ENCODE results near the gene ST14.

The ST14 gene

GRCh38 chr11:130137999-130138398 lies 21.6 kb upstream of the ST14 start:
- no peak for DNase-seq

DNA sequence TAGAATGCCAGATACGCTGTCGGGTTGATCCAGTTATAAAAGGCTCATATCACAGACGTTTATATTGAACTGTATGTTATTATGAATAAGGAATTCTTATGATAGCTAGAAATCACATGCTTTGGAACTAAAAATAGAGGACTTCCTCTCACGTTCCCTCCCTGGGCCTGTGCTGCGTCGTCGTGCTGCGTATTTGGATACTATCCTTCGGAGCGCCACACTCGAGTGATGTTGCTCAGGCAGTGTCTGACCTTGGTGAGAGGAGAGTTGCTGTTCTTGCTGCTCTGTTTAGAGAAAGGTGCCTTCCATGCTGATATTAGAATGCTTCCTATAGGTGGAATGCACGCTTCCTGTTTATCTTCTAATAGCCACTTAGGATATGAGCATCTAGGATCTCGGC lies 20.2 kb upstream of the ST14 start:
- no peak for DNase-seq

GRCh38 chr11:130141561-130142341 lies 17.8 kb upstream of the ST14 start:
- DNase-seq: no peak

- no peak for DNase-seq
Observed at GRCh38 chr11:130144141-130144540, 15.4 kb upstream of the ST14 start.

- DNase-seq: no peak
Observed at GRCh38 chr11:130144861-130145281, 14.7 kb upstream of the ST14 start.

DNA sequence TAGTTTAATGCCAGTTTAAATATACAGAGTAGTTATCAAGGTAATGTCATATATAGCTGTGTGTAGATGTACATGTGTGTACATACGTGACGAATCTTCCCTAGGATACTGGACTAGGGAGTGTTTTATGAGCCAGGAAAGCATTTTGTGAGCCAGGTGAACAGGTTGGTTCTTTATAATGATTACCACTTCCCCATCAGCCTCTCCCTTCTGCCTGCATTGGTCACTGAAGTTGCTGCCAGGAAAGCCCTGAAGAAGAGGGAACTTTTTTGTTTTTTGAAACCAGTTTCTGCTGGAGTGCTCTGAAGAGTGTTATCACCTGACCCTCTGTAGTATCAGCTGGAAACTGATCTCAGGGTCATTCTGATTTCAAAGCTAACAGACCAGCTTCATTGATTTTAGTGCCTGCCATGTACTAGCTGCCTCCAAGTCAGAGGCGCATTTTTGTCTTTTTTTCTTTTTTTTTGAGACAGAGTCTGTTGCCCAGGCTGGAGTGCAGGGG lies 14.2 kb upstream of the ST14 start:
- DNase-seq: no peak

- no peak for DNase-seq
Observed at GRCh38 chr11:130145975-130146776, 13.4 kb upstream of the ST14 start.

DNA sequence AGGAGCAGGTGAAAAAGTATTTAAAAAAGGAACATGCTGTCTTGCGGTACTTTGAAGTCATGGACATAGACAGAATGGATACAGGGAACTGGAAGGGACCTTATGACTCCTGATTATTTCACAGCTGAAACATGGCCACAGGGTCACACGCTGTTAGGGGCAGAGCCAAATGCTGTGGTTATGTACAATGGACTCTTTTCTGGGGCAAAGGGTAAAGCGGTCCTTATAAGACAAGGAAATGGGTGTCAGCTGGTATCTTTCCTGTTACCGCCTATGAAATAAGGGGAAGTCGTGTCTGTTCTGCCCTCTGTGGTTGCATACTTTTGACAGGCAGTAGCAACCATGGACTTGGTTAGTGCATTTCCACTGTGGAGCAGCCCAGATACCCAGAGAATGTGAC lies 12.8 kb upstream of the ST14 start:
- DNase-seq: no peak

- no peak for DNase-seq
Observed at GRCh38 chr11:130148796-130149326, 10.7 kb upstream of the ST14 start.

GRCh38 chr11:130150790-130151189 lies 8.8 kb upstream of the ST14 start:
- no peak for DNase-seq

DNA sequence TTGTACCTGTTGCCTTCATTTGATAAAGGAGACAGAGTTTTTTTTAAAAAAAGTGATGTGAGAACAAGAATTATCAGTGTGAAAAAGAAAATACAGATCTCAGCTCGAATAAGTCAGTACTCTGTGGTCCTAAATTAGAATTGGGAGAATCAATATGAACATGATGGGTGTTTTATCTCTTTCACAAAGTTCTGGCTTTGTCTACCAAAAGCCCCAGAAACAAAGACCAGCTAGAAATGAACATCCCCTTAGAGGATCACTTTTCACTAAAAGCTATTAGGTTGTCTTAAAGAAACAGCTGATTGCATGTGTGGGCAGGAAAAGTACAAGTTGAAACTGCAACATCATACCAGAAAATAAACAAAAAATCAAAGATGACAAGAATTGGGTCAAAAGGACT lies 8.4 kb upstream of the ST14 start:
- no peak for DNase-seq

- no peak for DNase-seq
Observed at GRCh38 chr11:130156108-130157022, 3.2 kb upstream of the ST14 start.

GRCh38 chr11:130157101-130157500 lies 2.5 kb upstream of the ST14 start:
- DNase-seq: no peak

DNA sequence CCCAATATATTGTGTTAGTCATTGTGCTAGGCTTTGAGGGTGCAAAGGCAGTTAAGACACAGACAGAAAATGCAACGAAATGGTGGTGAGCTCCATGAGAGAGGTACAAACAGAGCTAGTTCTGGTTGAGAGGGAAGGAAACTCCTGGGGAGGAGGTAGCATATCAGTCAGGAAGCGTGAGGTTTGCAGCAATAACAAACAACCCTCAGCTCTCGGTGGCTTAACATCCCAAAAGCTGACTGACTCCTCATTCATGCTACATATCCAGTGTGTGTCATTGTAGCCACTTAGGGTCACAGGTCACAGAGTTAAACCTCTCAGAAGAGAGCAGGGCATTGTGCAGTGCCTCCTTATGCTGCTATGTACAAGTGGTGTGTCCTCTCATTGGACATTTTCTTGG lies 1.7 kb upstream of the ST14 start:
- DNase-seq: no peak

- no peak for DNase-seq
Observed at GRCh38 chr11:130159139-130159538, 443 bp upstream of the ST14 start.

DNA sequence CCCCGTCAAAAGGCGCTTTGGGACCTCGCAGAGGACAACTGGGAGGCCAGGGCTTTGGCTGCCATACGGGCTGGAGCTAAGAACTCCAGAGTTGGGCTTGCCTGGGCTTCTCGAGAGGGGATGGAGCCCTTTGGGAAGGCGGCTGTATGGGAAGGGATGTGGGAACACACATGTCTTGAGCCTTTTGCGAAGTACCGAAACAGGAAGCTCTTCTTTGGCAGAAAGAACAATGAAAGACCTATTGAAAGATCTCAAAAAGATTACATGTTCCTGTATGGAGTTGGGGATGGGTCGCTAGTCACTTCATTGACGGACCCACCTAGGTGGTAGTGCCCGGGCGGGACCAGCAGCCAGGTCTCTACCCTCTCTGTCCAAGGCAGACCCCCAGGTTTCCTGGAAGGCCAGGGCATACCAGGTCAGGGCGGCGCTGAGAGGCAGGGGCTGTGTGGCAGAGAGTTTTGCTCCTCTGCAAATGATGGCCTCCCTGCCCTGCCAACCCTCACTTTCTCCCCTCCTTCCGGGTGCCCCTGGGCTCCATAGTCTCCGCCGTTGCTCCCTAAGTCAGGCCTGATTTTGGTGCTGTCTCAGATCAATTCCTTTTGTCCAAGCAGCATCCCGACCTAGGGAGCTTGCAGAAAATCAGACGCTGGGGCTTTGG lies 1.0 kb downstream of the ST14 start:
- no peak for DNase-seq

DNA sequence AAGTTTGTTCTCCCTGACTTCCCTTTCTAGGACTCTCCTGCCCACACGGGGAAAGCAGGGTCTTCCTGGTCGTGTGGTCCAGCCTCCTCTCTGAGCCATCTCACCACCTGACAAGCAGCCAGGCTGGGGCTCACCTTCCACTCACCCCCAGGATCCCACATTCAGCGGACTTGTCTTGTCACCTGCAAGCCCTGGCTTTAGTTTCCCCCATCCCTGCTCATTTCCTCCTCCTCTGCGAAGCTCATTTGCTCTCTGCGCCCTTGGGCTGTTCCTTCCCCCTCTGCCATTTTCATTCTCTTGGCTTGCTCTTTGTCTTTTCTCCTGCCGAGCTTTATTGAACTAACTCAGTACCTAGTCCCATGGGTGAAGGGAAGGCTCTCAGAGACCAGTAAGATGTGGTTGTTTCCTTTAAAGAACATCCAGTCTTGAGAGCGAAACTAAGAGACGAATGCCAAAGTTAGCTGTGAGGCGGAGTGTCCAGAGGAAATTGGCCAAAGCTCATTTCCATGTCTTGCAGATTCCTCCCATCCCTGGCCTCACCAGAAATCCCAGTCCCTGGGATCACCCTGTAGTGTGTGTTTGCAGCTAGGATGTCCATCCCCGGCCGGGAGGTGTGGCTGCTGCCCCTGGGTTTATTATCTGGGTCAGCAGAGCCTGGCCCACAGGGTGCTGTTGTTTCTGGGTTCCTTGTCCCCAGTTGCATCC lies 2.0 kb downstream of the ST14 start:
- DNase-seq: no peak

DNA sequence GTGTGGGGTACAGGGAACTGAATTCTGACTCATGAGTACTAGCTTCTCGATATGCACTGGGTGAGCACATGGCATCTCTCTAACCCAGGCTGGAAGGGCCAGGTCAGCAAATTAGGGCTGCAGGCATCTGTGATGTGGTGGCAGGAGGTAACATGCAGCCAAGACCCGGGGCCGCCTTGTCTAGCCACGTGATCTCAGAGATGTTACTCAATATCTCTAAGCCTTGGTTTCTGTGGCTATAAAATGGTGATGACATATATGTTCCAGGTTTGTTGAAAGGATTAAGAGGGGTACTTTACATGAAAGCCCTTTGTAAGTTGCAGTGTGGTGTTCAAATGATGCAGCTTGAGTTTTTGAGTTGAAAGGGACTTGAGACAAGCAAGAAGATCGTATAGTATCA lies 3.2 kb downstream of the ST14 start:
- DNase-seq: no peak

- DNase-seq: no peak
Observed at GRCh38 chr11:130163346-130164220, 4.0 kb downstream of the ST14 start.

DNA sequence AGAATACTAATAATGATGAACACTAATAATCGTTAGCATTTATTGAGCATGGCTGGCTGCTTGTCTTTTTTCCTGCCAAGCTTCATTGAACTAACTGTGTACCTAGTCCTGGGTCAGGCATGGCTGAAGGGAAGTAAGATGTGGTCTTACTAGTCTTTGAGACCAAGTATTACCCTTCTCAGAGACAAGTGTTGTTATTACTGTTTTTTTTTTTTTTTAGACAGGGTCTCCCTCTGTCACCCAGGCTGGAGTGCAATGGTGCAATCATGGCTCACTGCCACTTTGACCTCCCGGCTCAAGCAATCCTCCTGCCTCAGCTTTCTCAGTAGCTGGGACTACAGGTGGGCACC lies 4.6 kb downstream of the ST14 start:
- no peak for DNase-seq

All from DMS 273 treated with DMSO at 0.1 percent for 48 hours (cell line).